22Rv1 (cell line): Measurements from ENCODE around the gene EXOC2.

Experiments used
- H3K27ac ChIP-seq: fragments of 450-650 bp; 2 replicates; pipeline ENCODE4 v1.5.1; 2017
- CTCF ChIP-seq: fragments of 450-650 bp; IDR thresholded peaks from 2 replicates; pipeline ENCODE4 v1.5.1; 2017; ENCODE audit warnings: mild to moderate bottlenecking
- ZFX ChIP-seq: fragments of 450-650 bp; IDR thresholded peaks from 2 replicates; pipeline ENCODE4 v1.6.1; 2017; ENCODE audit warnings: antibody characterized with exemption, borderline replicate concordance

The EXOC2 gene

GRCh38 chr6:446418-447366 is 246.2 kb downstream of the EXOC2 start:
- no peak overlapping the region for H3K27ac ChIP-seq
- no peak for TF ChIP-seq CTCF
- no peak for TF ChIP-seq ZFX

DNA sequence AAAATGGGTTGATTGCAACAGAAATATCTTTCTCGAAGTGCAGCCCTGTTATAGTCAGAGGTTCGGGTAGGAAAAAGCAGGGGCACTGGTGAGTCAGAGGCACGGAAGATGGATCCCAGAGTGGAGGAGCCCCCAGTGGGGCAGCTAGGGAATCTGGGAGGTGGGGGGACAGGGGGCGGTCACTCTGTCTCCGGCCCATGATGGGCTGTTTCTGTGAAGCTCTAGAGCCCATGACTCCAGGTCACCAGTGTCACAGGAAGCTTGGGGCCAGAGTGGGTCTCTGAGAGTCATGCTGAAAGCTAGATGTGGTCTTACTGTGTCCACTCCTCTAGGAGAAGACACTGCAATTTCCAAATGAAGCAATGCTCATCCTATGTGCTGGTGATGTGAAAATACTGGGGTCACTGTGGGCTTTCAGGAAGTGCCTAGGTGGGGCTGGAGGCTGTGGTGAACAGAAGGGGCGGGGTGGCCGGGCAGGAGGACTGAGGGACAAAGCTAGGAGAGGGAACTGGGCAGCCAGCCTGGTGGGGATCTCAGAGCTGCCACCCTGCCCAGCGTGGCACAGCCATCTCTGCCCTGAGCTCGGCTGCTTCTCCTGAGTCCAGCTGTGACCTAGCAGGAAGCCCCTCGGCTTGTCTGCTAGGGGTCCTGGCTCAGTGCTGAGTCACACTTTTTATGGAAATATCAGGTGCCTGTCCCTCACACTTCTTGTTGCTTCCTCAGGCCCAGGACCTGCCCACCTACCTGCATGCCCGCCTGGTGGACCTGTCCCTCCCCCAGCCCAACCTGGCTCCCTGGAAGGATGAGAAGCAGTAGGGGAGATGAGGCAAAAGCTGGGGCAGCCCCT is 247.1 kb downstream of the EXOC2 start:
- no peak overlapping the region for H3K27ac ChIP-seq
- TF ChIP-seq CTCF (no peak), ZFX (no peak)

GRCh38 chr6:444653-445275 is 248.2 kb downstream of the EXOC2 start:
- H3K27ac ChIP-seq: no peak overlapping the region
- TF ChIP-seq CTCF: no peak
- TF ChIP-seq ZFX: no peak

DNA sequence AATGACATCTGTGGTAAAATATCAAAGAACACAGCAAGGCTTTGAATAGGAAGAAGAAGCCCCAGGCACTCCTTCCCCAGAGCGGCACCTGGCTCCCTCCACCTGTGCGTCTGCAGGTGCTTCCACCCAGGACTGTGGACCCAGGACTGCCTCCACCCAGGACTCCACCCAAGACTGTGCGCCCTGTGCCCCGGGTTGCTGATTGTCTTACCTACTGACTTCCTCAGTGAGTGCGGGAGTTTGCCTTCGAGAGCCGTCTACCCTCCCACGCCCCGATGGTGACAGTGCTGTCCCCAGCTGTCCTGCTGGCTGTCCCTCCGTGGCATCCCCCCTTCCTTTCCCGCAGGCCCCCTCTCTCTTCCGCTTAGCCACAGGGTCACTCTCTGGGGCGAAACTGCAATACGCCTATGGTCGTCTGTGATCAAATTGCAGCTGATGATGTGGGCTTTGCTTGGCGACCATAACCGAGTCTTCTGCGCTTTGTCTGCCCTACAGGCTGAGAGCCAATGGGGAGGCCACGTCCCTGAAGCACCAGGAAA is 249.2 kb downstream of the EXOC2 start:
- TF ChIP-seq ZFX: no peak
- TF ChIP-seq CTCF: no peak
- H3K27ac ChIP-seq: no peak overlapping the region

- TF ChIP-seq CTCF (no peak), ZFX (no peak)
- no peak overlapping the region for H3K27ac ChIP-seq
Measured at GRCh38 chr6:441126-441920, 251.6 kb downstream of the EXOC2 start.

GRCh38 chr6:439641-440167 is 253.2 kb downstream of the EXOC2 start:
- H3K27ac ChIP-seq: no peak overlapping the region
- TF ChIP-seq ZFX: no peak
- no peak for TF ChIP-seq CTCF
